AG04449 (cell line): ENCODE measurements around the gene MTM1.

Experiments used
- CTCF ChIA-PET: fragments of 350-600 bp; formaldehyde crosslinking; extraction: SDS; loops from one replicate; lab custom pipeline; 2021; ENCODE audit warnings: antibody characterized with exemption; lab: Yijun Ruan, JAX
- POLR2A ChIA-PET: fragments of 400-600, 350-600 bp; formaldehyde crosslinking; extraction: SDS; loops from one replicate; lab custom pipeline; 2020; ENCODE audit warnings: antibody characterized with exemption, inconsistent platforms; lab: Yijun Ruan, JAX
- DNase-seq: peaks from one replicate; pipeline ENCODE4 v3.0.0-alpha.2; 2010; ENCODE audit warnings: low read depth, low spot score
- H3K4me3 ChIP-seq: 2 replicates; pipeline ENCODE4 v1.5.1; 2011; ENCODE audit warnings: low read depth, mild to moderate bottlenecking, control low read depth, low read length
- CTCF ChIP-seq: IDR thresholded peaks from one replicate; pipeline ENCODE4 v1.5.1; 2011; ENCODE audit warnings: mild to moderate bottlenecking, moderate library complexity, low read length, control low read depth, inconsistent platforms; ENCODE audit not compliant: insufficient read depth; ENCODE audit errors: missing control alignments

The MTM1 gene

GRCh38 chrX:150688911-150689451 lies 120.6 kb downstream of the MTM1 start:
- ChIA-PET CTCF (no interaction called here), POLR2A (no interaction called here)
- peak; percentile 84 for DNase-seq
- H3K4me3 ChIP-seq: no peak overlapping the region
- no peak for TF ChIP-seq CTCF

DNA sequence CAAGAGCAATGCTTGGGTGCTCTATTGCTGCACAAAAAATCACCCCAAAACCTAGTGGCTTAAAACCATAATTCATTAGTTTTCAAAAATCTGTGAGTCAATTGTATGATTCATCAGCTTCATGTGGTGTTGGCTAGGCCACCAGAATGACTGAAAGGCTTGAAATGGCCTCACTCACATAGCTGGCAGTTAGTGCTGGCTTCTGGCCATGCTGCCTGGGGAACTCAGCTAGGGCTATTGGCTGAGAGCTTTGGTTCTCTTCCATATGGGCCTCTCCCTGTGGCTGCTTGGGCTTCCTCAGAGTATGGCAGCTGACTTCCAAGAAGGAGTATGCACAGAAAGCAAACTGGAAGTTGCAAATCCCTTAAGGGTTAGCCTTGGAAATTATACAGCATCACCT lies 121.7 kb downstream of the MTM1 start:
- POLR2A ChIA-PET: no interaction called here
- DNase-seq: peak; percentile 71
- no peak overlapping the region for H3K4me3 ChIP-seq
- TF ChIP-seq CTCF: no peak
- CTCF ChIA-PET: no interaction called here

DNA sequence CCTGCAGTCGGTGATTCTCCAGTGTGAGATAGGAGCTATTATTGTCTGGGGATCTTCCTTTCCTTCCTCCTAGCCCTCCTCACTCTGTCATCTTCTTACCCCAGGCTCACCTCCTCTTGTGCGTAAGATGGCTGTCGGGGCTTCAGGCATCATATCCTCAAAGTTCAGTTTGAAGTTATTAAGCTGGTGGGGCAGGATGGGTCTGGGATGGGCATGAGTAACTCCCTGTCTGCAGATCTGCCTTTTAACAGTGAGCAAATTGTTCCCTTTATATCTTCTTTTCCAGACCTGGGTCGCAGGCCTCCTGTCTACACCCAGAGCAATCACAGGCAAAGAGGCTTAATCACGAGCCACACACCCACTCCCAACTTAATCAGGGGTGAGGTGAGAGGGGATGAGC lies 123.9 kb downstream of the MTM1 start:
- H3K4me3 ChIP-seq: peak overlapping the region; percentile 63
- TF ChIP-seq CTCF: no peak
- DNase-seq: no peak
- ChIA-PET CTCF (interaction anchor here (1.4 kb wide), 1 partner anchor 13 kb away, joined by 3 read pairs; no protein-coding TSS in a partner anchor), POLR2A (interaction anchor here (0.6 to 1.1 kb wide), 2 partner anchors 11 to 66 kb away, joined by 3 read pairs; no protein-coding TSS in a partner anchor)

- POLR2A ChIA-PET: interaction anchor here (0.6 to 1.1 kb wide), 3 partner anchors 10 to 441 kb away, joined by 3 read pairs; no protein-coding TSS in a partner anchor
- no peak for DNase-seq
- no peak for TF ChIP-seq CTCF
- peak within 1 kb of the TSS; percentile 63 for H3K4me3 ChIP-seq
- CTCF ChIA-PET: interaction anchor here (1.4 kb wide), 1 partner anchor 12 kb away, joined by 3 read pairs; no protein-coding TSS in a partner anchor
Observed at GRCh38 chrX:150692831-150693724, 124.7 kb downstream of the MTM1 start, which contains the start of gene MTMR1. Gene MTMR1, plus strand, starts transcription at chrX:150693396. Its CDS starts 135 bp downstream, at chrX:150693531.

- H3K4me3 ChIP-seq: peak overlapping the region; percentile 63
- POLR2A ChIA-PET: no interaction called here
- TF ChIP-seq CTCF: no peak
- CTCF ChIA-PET: interaction anchor here (1.1 kb wide), 1 partner anchor 8 kb away, joined by 4 read pairs; no protein-coding TSS in a partner anchor
- DNase-seq: peak; percentile 46
Observed at GRCh38 chrX:150693725-150694574, 125.5 kb downstream of the MTM1 start.
